ENCODE measurements around the gene CHI3L2. TPM values are rescaled to one million over a fixed set of nuclear protein-coding genes. Genes with fewer than 3 reads are reported as not detected.

Gene CHI3L2
- total RNA-seq, 1 donor from 2014 or later = 1.0 TPM

DNA sequence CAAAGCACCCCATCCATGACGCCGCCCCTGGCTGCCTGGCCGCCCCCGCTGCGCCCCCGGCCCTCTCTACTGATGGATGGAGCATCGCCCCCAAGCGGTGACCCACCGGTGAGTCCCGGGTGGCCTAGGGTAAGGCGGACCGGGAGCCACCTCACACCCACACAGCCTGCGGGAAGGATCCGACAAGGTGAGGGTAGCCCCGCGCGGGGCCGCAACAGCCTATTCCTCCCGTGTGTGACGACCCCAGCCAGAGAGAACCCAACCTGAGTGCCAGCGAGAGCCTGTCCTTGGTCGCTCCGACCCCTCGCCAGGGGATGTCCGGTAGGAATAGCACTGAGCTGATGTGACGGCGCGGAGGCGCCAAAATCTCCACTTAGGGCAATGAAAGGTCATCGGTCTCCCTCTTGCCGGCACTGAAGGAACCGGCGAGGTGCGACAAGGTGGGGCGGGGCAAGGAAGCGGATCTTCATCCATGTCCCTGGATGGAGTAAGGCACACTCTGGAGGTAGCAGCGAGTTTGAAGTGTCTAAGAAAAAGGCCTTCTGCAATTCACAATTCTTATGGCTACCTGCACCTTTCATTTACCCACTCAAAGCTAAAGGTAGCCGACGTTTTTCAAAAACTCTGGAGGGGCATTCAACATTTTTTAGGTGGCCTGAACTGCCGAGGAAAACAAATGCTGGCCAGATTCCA lies 43.4 kb downstream of the CHI3L2 start:
- Histone ChIP-seq H3K36me3 (ENCODE audit: control insufficient read depth in 3 of 3, insufficient read depth in 3 of 3, low read length in 3 of 3) (no peaks in the 10 kb centered on the region), H3K4me3 (ENCODE audit: low read length in 3 of 3) (no peak overlapping the region), H3K27me3 (ENCODE audit: control insufficient read depth in 3 of 3, insufficient read depth in 3 of 3, low read length in 3 of 3) (peaks cover 18 to 19% (median 19%) of the 10 kb centered on the region in 3 donors), H3K4me1 (ENCODE audit: control insufficient read depth in 3 of 3, insufficient read depth in 3 of 3, low read length in 3 of 3) (peaks cover 0 to 6% (median 0%) of the 10 kb centered on the region in 3 donors), H3K27ac (ENCODE audit: low read depth, low read length) (no peak overlapping the region), H3K9ac (ENCODE audit: low read depth in 1 of 3, low read length in 3 of 3) (no peak overlapping the region), H3K9me3 (ENCODE audit: control insufficient read depth in 3 of 3, low read length in 3 of 3) (no peaks in the 10 kb centered on the region)

DNA sequence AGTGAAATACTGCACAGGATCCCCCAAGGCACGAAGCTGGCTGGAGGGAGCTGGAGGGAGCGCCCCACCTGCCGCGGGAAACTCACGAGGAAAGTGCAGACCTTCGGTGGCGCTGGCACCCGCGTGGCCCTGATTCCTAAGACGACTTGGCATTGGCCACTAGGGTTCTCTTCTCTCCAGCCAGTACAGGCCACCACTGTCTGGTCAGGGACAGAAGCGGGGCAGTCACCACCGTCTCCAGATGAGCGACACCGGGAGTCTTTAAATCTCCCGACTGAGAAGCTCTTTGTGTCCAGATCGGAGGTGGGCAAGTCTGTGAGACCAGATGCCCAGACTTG lies 43.9 kb downstream of the CHI3L2 start:
- Histone ChIP-seq H3K27me3 (ENCODE audit: control insufficient read depth in 3 of 3, insufficient read depth in 3 of 3, low read length in 3 of 3) (peaks cover 18 to 19% (median 19%) of the 10 kb centered on the region in 3 donors), H3K9ac (ENCODE audit: low read depth in 1 of 3, low read length in 3 of 3) (no peak overlapping the region), H3K4me1 (ENCODE audit: control insufficient read depth in 3 of 3, insufficient read depth in 3 of 3, low read length in 3 of 3) (peaks cover 0 to 6% (median 0%) of the 10 kb centered on the region in 3 donors), H3K4me3 (ENCODE audit: low read length in 3 of 3) (no peak overlapping the region), H3K27ac (ENCODE audit: low read depth, low read length) (no peak overlapping the region), H3K9me3 (ENCODE audit: control insufficient read depth in 3 of 3, low read length in 3 of 3) (no peaks in the 10 kb centered on the region), H3K36me3 (ENCODE audit: control insufficient read depth in 3 of 3, insufficient read depth in 3 of 3, low read length in 3 of 3) (no peaks in the 10 kb centered on the region)

DNA sequence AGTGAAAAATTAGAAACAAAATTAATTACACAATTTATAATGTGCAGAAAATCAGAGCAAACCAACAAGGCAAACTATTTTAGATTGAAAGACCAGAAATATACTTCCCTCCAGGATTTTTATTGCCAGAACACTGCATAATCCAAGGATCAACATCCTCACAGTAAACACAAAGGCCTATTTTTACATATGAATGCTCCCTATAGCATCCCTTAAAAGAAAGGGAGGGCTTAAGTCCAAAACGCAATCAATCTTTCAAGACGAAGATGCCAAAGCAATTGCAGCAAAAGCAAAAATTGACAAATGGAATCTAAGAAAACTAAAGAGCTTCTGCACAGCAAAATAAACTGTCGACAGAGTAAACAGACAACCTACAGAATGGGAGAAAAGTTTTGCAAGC lies 44.6 kb downstream of the CHI3L2 start:
- H3K9me3 ChIP-seq (ENCODE audit: control insufficient read depth in 3 of 3, low read length in 3 of 3) = peaks cover 0 to 2% (median 0%) of the 10 kb centered on the region in 3 donors
- peaks cover 18 to 19% (median 19%) of the 10 kb centered on the region in 3 donors for H3K27me3 ChIP-seq (ENCODE audit: control insufficient read depth in 3 of 3, insufficient read depth in 3 of 3, low read length in 3 of 3)
- no peak overlapping the region for H3K9ac ChIP-seq (ENCODE audit: low read depth in 1 of 3, low read length in 3 of 3)
- H3K4me3 ChIP-seq (ENCODE audit: low read length in 3 of 3) = no peak overlapping the region
- peaks cover 0 to 6% (median 0%) of the 10 kb centered on the region in 3 donors for H3K4me1 ChIP-seq (ENCODE audit: control insufficient read depth in 3 of 3, insufficient read depth in 3 of 3, low read length in 3 of 3)
- H3K36me3 ChIP-seq (ENCODE audit: control insufficient read depth in 3 of 3, insufficient read depth in 3 of 3, low read length in 3 of 3) = no peaks in the 10 kb centered on the region
- no peak overlapping the region for H3K27ac ChIP-seq (ENCODE audit: low read depth, low read length)

DNA sequence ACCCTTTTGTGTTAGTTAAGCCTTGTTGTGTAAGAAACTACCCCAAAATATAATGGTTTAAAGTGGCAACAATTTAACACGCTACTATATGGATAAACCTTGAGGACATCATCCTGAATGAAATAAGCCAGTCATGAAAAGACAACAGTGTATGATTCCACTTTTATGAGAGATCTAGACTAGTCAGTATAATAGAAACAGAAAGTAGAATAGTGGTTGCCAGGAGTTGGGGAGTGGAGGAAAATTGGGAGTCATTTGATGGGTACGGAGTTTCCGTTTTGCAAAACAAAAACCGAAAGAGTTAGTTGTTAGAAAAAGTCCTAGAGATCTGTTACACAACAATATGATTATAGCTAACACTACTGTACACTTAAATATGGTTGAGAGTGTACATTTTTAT lies 47.1 kb downstream of the CHI3L2 start:
- no peaks in the 10 kb centered on the region for H3K36me3 ChIP-seq (ENCODE audit: control insufficient read depth in 3 of 3, insufficient read depth in 3 of 3, low read length in 3 of 3)
- peaks cover 18 to 19% (median 19%) of the 10 kb centered on the region in 3 donors for H3K27me3 ChIP-seq (ENCODE audit: control insufficient read depth in 3 of 3, insufficient read depth in 3 of 3, low read length in 3 of 3)
- peaks cover 0 to 6% (median 0%) of the 10 kb centered on the region in 3 donors for H3K4me1 ChIP-seq (ENCODE audit: control insufficient read depth in 3 of 3, insufficient read depth in 3 of 3, low read length in 3 of 3)
- H3K9me3 ChIP-seq (ENCODE audit: control insufficient read depth in 3 of 3, low read length in 3 of 3) = peaks cover 0 to 4% (median 0%) of the 10 kb centered on the region in 3 donors
- H3K9ac ChIP-seq (ENCODE audit: low read depth in 1 of 3, low read length in 3 of 3) = no peak overlapping the region
- H3K4me3 ChIP-seq (ENCODE audit: low read length in 3 of 3) = no peak overlapping the region
- H3K27ac ChIP-seq (ENCODE audit: low read depth, low read length) = no peak overlapping the region

DNA sequence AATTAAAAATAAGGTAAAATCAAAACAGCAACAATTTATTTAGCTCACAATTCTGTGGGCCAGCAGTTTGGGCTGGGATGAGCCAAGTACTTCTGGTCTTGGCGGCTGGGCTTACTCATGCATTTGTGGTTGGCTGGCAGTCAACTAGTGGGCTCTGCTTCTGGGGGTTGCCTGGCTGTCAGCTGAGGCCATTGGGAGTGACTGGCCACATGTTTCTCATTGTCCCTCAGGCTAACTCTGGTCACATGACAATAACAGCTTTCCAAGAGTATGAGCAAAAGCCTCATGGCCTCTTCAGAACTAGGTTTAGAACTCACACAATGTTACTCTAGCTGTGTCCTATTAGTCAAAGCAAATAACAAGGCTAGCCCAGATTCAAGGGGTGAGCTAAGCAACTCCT lies 47.6 kb downstream of the CHI3L2 start:
- no peaks in the 10 kb centered on the region for H3K36me3 ChIP-seq (ENCODE audit: control insufficient read depth in 3 of 3, insufficient read depth in 3 of 3, low read length in 3 of 3)
- peaks cover 0 to 6% (median 0%) of the 10 kb centered on the region in 3 donors for H3K4me1 ChIP-seq (ENCODE audit: control insufficient read depth in 3 of 3, insufficient read depth in 3 of 3, low read length in 3 of 3)
- H3K4me3 ChIP-seq (ENCODE audit: low read length in 3 of 3) = no peak overlapping the region
- peaks cover 0 to 4% (median 0%) of the 10 kb centered on the region in 3 donors for H3K9me3 ChIP-seq (ENCODE audit: control insufficient read depth in 3 of 3, low read length in 3 of 3)
- no peak overlapping the region for H3K27ac ChIP-seq (ENCODE audit: low read depth, low read length)
- H3K27me3 ChIP-seq (ENCODE audit: control insufficient read depth in 3 of 3, insufficient read depth in 3 of 3, low read length in 3 of 3) = peaks cover 16 to 17% (median 17%) of the 10 kb centered on the region in 3 donors
- H3K9ac ChIP-seq (ENCODE audit: low read depth in 1 of 3, low read length in 3 of 3) = no peak overlapping the region

DNA sequence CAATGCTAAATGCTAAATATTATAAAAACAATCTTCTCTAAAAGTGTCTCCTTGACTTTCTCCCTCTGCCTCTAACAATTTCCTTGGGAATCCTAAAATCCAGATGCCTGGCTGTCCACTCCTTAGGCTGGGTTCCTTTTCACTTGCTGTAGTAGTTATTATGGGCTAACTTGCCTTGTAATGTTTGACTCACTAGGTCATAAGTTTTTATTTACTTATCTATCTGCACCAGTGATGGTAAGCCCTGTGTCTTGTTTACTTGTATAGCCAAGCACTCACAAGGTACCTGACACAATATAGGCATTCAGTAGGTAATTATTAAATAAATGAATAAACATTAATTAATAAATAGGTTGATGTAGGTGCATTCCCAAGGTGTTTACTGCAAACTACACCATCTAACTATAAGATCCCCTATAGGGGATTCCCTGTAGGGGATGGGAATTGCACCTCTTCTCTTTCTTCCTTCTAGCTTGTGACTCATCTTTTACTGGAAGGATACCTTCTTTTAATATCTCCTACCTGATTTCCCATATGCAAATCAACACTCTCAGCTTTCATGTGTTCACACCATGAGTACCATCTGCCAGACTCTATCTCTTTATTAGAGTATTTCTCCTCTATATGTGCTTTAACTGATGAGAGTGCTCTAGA lies 48.4 kb downstream of the CHI3L2 start:
- peaks cover 0 to 4% (median 0%) of the 10 kb centered on the region in 3 donors for H3K9me3 ChIP-seq (ENCODE audit: control insufficient read depth in 3 of 3, low read length in 3 of 3)
- H3K4me1 ChIP-seq (ENCODE audit: control insufficient read depth in 3 of 3, insufficient read depth in 3 of 3, low read length in 3 of 3) = peaks cover 0 to 5% (median 0%) of the 10 kb centered on the region in 3 donors
- H3K36me3 ChIP-seq (ENCODE audit: control insufficient read depth in 3 of 3, insufficient read depth in 3 of 3, low read length in 3 of 3) = no peaks in the 10 kb centered on the region
- no peak overlapping the region for H3K27ac ChIP-seq (ENCODE audit: low read depth, low read length)
- no peak overlapping the region for H3K4me3 ChIP-seq (ENCODE audit: low read length in 3 of 3)
- H3K9ac ChIP-seq (ENCODE audit: low read depth in 1 of 3, low read length in 3 of 3) = no peak overlapping the region
- H3K27me3 ChIP-seq (ENCODE audit: control insufficient read depth in 3 of 3, insufficient read depth in 3 of 3, low read length in 3 of 3) = peaks cover 7 to 8% (median 8%) of the 10 kb centered on the region in 3 donors

DNA sequence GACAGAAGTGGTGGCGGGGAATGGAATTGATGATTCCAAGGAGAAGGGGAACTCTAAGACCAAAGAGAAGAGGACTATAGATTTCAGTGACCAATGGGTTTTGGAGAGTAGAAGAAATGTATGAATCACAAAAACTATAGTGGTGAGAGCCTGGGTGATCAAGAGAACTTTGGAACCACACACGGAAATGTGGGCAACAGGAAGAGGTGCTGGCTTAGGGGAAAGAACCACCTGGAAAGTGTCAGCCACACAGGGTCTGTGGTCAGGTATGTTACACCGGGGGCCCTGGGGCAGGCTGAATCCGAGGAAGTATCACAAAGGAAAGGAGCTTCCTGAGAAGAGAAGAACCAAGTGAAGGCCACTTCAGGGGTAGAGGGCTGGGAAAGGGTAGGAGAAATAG lies 51.6 kb downstream of the CHI3L2 start:
- no peaks in the 10 kb centered on the region for H3K36me3 ChIP-seq (ENCODE audit: control insufficient read depth in 3 of 3, insufficient read depth in 3 of 3, low read length in 3 of 3)
- H3K9me3 ChIP-seq (ENCODE audit: control insufficient read depth in 3 of 3, low read length in 3 of 3) = peaks cover 0 to 4% (median 0%) of the 10 kb centered on the region in 3 donors
- no peak overlapping the region for H3K4me3 ChIP-seq (ENCODE audit: low read length in 3 of 3)
- no peaks in the 10 kb centered on the region for H3K27me3 ChIP-seq (ENCODE audit: control insufficient read depth in 3 of 3, insufficient read depth in 3 of 3, low read length in 3 of 3)
- H3K9ac ChIP-seq (ENCODE audit: low read depth in 1 of 3, low read length in 3 of 3) = no peak overlapping the region
- no peaks in the 10 kb centered on the region for H3K4me1 ChIP-seq (ENCODE audit: control insufficient read depth in 3 of 3, insufficient read depth in 3 of 3, low read length in 3 of 3)
- H3K27ac ChIP-seq (ENCODE audit: low read depth, low read length) = no peak overlapping the region

DNA sequence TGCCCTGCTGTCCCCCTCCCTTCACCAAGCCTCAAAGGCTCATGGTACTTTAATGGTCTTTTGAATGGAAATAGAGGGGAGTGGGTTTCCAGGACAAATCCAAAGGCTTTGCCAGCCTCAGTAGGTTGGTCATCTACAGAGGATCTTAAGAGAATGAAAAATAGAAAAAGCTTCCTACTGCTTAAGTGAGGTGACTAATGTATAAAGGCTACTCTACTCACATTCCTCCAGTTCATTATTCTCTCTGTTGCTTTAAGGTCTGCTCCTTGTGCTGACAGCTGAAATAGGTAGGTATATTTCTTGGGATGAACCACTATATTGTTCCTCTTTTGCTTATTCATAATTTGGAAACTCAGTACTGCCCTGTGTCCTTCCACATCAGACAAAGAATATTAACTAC lies 52.8 kb downstream of the CHI3L2 start:
- Histone ChIP-seq H3K27ac (ENCODE audit: low read depth, low read length) (no peak overlapping the region), H3K4me3 (ENCODE audit: low read length in 3 of 3) (no peak overlapping the region), H3K27me3 (ENCODE audit: control insufficient read depth in 3 of 3, insufficient read depth in 3 of 3, low read length in 3 of 3) (no peaks in the 10 kb centered on the region)

DNA sequence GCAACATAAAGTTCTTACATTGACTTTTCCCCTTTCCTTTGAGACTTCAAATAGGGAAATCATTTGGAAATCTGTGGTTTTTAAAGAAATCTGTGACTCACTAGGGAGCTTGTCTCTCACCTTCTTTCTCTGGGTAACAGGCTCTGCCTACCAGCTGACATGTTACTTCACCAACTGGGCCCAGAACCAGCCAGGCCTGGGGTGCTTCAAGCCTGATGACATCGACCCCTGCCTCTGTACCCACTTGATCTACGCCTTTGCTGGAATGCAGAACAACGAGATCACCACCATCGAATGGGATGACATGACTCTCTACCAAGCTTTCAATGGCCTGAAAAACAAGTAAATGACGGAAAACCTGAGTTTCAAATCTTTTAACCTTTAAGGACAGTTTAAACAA lies 53.9 kb downstream of the CHI3L2 start:
- Histone ChIP-seq H3K4me1 (ENCODE audit: control insufficient read depth in 3 of 3, insufficient read depth in 3 of 3, low read length in 3 of 3) (no peaks in the 10 kb centered on the region), H3K4me3 (ENCODE audit: low read length in 3 of 3) (no peak overlapping the region), H3K9ac (ENCODE audit: low read depth in 1 of 3, low read length in 3 of 3) (no peak overlapping the region), H3K27me3 (ENCODE audit: control insufficient read depth in 3 of 3, insufficient read depth in 3 of 3, low read length in 3 of 3) (no peaks in the 10 kb centered on the region), H3K27ac (ENCODE audit: low read depth, low read length) (no peak overlapping the region), H3K9me3 (ENCODE audit: control insufficient read depth in 3 of 3, low read length in 3 of 3) (peaks cover 0 to 4% (median 0%) of the 10 kb centered on the region in 3 donors), H3K36me3 (ENCODE audit: control insufficient read depth in 3 of 3, insufficient read depth in 3 of 3, low read length in 3 of 3) (no peaks in the 10 kb centered on the region)

More for the DNA sequence above, 52.8 kb downstream of the CHI3L2 start:
- peaks cover 0 to 4% (median 0%) of the 10 kb centered on the region in 3 donors for H3K9me3 ChIP-seq (ENCODE audit: control insufficient read depth in 3 of 3, low read length in 3 of 3)
- H3K36me3 ChIP-seq (ENCODE audit: control insufficient read depth in 3 of 3, insufficient read depth in 3 of 3, low read length in 3 of 3) = no peaks in the 10 kb centered on the region
- H3K4me1 ChIP-seq (ENCODE audit: control insufficient read depth in 3 of 3, insufficient read depth in 3 of 3, low read length in 3 of 3) = no peaks in the 10 kb centered on the region
- H3K9ac ChIP-seq (ENCODE audit: low read depth in 1 of 3, low read length in 3 of 3) = no peak overlapping the region

DNA sequence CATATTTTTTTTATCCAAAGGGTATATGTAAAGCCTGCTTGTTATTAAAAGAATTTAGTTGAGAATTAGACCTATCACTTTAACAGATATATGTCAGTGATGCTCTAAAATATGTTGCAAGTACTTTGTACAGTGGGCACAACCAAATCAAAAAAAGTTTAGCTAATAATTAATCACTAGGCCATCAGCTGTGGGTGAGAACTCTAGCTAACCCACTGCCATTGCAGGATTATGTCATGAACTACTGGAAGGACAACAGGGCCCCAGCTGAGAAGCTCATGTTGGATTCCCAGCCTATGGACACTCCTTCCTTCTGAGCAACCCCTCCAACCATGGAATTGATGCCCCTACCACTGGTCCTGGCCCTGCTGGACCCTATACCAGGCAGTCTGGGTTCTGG lies 56.3 kb downstream of the CHI3L2 start:
- Histone ChIP-seq H3K9ac (ENCODE audit: low read depth in 1 of 3, low read length in 3 of 3) (no peak overlapping the region), H3K27ac (ENCODE audit: low read depth, low read length) (no peak overlapping the region), H3K9me3 (ENCODE audit: control insufficient read depth in 3 of 3, low read length in 3 of 3) (no peaks in the 10 kb centered on the region), H3K4me1 (ENCODE audit: control insufficient read depth in 3 of 3, insufficient read depth in 3 of 3, low read length in 3 of 3) (no peaks in the 10 kb centered on the region), H3K36me3 (ENCODE audit: control insufficient read depth in 3 of 3, insufficient read depth in 3 of 3, low read length in 3 of 3) (no peaks in the 10 kb centered on the region), H3K27me3 (ENCODE audit: control insufficient read depth in 3 of 3, insufficient read depth in 3 of 3, low read length in 3 of 3) (peaks cover 0 to 2% (median 0%) of the 10 kb centered on the region in 3 donors), H3K4me3 (ENCODE audit: low read length in 3 of 3) (no peak overlapping the region)
